GM21360 (cell line): Measurements from ENCODE around the gene TNNI2.

Experiments used
- ATAC-seq: cut with Tn5 transposase; IDR thresholded peaks from one replicate; pipeline ENCODE4 v1.9.1; 2021; ENCODE audit warnings: mild to moderate bottlenecking, moderate library complexity; ENCODE audit not compliant: unreplicated experiment

TNNI2 gene

GRCh38 chr11:1820463-1821325 lies 18.1 kb upstream of the TNNI2 start:
- no peak for ATAC-seq

- ATAC-seq: no peak
Measured at GRCh38 chr11:1821562-1821961, 17.2 kb upstream of the TNNI2 start.

- no peak for ATAC-seq
Measured at GRCh38 chr11:1822648-1823375, 16.0 kb upstream of the TNNI2 start.

- ATAC-seq: no peak
Measured at GRCh38 chr11:1823376-1824220, 15.2 kb upstream of the TNNI2 start.

GRCh38 chr11:1824221-1825038 lies 14.4 kb upstream of the TNNI2 start:
- ATAC-seq: no peak

GRCh38 chr11:1825039-1825740 lies 13.6 kb upstream of the TNNI2 start:
- ATAC-seq: no peak

GRCh38 chr11:1825785-1826451 lies 12.9 kb upstream of the TNNI2 start:
- ATAC-seq: no peak

- ATAC-seq: no peak
Measured at GRCh38 chr11:1826552-1827094, 12.2 kb upstream of the TNNI2 start.

- no peak for ATAC-seq
Measured at GRCh38 chr11:1827095-1827813, 11.5 kb upstream of the TNNI2 start.

- no peak for ATAC-seq
Measured at GRCh38 chr11:1827931-1828330, 10.8 kb upstream of the TNNI2 start.

GRCh38 chr11:1828542-1828941 lies 10.2 kb upstream of the TNNI2 start:
- no peak for ATAC-seq

- no peak for ATAC-seq
Measured at GRCh38 chr11:1829039-1829820, 9.6 kb upstream of the TNNI2 start.

- no peak for ATAC-seq
Measured at GRCh38 chr11:1830004-1830321, 8.8 kb upstream of the TNNI2 start.

GRCh38 chr11:1830322-1831223 lies 8.2 kb upstream of the TNNI2 start:
- ATAC-seq: no peak

GRCh38 chr11:1831338-1832210 lies 7.2 kb upstream of the TNNI2 start:
- ATAC-seq: no peak
